HG03439 (cell line): ENCODE data around the gene SYNPO.

Experiments used
- ATAC-seq: cut with Tn5 transposase; IDR thresholded peaks from one replicate; pipeline ENCODE4 v1.9.1; 2021; ENCODE audit warnings: mild to moderate bottlenecking, moderate library complexity; ENCODE audit not compliant: unreplicated experiment

SYNPO gene

DNA sequence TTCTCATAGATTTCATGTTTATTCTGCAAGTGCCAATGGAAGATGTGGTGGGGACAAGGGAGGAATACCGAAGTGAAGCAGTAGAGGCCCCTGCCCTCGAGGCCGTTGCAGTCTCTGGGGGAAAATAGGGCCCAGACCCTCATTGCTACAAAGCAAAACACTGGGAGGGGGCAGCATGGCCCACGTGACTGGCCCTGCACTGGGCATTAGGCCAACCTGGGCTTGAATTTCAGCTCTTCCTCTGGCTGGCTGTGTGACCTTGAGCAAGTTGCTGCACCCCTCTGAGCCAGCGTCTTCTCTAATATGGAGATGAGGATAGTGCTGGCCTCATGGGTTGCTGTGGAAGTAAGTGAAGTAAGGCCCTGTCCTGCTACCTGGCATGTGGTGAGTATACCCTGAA lies 709 bp upstream of the SYNPO start:
- ATAC-seq: no peak

DNA sequence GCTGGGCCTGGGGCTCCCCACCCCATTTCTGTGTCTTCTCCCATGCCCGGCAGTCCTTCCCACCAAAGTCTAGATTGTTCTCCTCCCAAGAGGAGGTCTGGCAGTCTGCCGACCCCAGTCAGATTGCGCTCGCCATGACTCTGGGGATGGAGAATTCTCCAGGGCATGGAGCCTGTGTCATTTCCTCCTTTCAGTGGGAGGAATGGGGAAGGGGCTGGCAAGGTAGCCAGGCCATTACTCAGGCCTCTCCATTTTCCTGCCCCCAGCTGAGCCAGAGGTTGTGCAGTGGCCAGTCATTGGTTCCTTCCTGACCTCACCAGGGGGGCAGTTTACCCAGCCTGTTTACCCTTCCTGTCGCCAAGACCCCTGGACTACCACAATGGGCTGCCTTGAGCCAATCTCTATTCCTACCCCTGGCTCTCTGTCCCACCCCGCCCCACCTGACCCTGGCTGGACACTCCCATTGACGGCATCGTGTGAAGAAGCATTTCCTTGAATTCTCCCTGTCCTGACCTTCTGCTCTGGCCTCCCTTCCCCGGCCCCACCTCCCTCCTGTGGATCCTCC lies 628 bp downstream of the SYNPO start:
- no peak for ATAC-seq

DNA sequence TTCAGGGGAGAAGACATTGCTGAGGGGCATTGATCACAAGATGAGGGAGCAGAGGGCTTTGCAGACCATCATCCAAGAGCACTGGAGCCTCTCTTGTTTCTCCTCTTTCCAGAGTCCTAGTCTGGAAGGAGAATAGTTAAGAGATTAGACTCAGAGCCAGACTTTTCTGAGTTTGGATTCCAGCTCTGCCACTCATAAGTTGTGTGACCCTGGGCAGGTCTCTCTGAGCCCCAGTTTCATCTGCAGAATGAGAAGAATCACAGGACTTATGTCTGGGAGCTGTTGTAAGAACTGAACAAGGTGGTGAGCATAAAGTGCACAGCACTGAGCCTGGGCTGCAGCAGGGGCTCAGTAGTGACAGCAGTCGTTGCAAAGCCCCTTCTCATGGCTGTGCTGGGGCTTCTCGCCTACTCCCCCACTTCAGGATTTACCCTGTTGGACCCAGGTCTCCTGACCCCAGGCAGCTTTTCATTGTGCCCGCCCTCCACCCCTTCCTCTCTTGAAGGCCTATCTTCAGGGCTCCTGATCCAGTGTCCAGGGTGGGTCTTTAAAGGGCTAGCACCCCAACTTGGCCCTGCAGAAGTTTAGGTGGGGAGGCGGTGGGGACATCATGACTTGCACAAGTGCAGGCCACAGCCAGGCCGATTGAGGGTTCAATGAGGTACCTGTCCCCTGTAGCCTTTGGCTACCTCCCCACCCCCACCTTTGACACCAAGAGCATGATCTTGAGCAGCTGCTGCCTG lies 1.5 kb downstream of the SYNPO start:
- ATAC-seq: no peak

DNA sequence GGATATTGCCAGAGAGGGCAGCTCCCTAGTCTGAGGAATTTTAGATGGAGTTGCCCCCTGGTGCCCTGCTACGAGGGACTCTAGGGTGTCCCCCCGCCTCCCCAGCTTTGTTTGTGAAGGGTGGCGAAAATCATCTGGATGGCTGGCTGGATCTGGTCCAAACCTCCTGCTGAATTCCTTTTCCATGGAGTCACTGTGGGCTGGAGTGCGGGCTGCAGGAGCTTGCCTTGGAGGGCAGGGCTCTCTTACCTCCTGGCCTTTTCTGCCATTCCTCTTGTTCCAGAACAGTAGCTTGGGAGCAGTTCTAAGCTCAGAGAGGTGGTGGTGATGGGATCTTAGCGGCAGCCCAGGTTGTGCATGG lies 2.1 kb downstream of the SYNPO start:
- ATAC-seq: no peak

DNA sequence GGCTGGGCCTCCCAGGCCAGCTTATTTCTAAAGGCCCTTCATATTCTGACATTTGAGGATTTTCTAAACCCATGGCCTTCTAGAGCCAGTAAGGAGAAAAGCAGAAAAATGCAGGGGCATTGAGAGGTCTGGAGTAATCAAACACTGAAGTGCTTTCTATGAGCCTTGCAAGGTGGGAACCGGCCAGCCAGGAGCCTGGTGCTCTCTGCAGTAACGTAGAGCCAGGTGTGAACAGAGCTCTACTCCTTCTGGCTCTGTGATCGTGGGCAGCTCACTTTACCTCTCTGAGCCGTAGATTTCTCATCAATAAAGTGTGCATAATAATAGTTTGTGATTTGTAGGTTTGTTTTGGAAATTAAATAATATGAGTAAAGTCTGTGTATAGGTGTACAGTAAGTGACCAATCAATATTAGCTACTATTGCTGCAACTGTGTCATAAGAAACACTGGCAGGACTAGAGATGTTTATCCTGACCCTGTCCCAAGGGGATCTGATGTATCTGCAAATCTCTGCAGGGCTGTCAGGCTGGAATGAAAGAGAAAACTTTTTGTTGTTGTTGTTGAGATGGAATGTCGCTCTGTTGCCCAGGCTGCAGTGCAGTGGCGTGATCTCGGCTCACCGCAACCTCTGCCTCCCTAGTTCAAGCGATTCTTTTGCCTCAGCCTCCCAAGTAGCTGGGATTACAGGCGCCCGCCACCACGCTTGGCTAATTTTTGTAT lies 2.7 kb downstream of the SYNPO start:
- no peak for ATAC-seq

DNA sequence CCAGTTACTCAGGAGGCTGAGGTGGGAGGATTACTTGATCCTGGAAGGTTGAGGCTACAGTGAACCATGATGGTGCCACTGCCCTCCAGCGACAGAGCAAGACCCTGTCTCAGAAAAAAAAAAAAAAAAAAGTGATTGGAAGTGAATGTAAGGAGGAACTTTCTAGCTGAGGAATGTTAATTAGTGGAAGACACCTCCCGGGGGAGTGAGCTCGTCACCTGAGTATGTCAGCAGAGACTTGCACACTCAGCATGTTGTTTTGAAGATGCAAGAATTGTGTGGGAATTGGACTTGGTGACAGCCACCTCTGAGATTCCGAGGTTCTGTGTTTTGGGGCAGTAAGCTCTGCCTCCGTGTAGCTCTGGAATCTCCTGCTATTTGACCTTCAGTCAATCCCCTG lies 3.6 kb downstream of the SYNPO start:
- no peak for ATAC-seq

DNA sequence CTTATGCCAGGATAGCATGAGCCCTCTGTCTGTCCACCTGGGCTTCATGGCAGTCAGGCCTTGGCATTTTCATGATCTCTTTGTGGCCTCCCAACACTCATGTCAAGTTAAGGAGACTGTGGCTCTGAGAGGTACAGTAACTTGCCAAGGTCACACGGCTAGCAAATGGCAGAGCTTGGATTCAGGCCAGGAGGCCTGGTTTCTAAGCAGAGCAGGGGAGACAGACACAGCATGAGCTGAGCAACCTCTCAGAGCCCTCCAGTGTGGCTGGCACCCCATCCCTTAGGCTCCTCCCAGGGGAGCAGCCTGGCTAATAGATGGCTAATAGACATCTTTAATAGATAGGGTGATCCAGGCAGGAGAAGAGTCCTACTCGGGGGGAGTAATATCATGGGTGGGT lies 4.1 kb downstream of the SYNPO start:
- ATAC-seq: no peak

DNA sequence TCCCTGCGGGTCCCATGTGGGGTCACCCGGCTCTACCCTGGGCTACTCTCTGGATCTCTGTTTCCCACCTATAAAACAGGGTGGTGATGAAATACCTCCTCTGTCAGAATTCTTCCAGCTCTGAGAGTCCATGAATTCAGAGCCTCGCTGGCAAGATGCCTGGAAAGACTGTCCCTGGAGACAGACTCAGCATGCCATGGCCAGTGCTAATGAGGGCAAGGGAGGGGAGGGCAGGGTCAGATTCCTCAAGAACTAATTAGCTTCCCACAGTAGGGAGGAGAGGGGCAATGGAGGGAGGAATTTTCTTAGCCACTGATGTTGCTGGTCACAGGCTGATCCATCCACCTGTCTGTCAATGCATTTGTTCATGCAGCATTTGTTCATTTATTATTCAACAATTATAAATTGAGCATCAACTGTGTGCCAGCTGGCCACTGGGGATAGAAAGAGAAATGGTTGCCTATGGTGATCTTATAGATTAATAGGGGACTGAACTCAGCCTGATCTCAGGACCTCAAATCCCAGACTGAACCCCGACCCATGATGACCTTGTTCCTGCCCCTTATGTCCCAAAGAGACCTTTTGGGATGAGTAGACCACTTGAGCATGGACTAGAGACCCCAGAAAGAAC lies 4.7 kb downstream of the SYNPO start:
- no peak for ATAC-seq

DNA sequence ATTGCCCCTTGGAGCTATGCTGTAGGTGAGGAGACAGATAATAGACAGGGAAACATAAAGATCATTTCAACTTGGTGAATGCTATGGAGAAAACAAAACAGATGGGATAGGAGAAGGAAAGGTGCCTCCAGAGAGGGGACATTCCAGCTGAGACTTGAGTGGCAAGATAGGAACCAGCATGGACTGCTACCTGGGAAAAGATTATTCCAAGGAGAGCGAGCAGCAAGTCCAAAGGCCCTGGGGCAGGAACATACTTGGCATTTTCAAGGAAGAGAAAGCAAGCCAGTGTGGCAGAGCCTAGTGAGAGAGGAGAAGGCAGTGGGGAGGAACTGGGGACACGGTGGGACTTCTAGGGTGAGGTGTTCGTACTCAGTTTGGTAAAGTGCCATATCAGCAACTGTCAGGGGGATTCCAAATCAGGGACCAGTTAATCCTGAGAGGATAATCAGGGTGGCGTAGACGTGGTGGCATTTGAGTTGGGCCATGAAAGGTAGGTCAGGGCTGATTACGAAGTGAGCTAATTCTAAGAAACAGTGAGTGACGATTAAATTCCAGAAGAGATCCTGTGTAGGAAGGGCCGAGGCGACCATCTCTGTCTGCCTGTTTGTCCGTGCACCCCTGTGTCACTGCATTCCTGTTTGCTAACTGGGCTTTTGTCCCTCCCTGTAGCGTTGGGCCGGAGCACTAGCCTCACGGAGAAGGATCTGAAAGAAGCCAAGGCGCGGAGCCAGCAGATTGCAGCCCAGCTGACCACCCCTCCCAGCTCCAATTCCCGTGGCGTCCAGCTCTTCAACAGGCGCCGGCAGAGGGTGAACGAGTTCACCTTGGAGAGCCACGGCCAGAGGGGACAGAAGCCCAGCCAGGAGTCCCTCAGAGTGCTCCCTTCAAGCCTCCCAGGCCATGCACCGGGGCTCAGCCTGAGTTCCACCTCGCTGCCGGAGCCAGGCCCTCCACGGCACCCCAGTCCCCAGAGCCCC lies 7.1 kb downstream of the SYNPO start:
- ATAC-seq: no peak

DNA sequence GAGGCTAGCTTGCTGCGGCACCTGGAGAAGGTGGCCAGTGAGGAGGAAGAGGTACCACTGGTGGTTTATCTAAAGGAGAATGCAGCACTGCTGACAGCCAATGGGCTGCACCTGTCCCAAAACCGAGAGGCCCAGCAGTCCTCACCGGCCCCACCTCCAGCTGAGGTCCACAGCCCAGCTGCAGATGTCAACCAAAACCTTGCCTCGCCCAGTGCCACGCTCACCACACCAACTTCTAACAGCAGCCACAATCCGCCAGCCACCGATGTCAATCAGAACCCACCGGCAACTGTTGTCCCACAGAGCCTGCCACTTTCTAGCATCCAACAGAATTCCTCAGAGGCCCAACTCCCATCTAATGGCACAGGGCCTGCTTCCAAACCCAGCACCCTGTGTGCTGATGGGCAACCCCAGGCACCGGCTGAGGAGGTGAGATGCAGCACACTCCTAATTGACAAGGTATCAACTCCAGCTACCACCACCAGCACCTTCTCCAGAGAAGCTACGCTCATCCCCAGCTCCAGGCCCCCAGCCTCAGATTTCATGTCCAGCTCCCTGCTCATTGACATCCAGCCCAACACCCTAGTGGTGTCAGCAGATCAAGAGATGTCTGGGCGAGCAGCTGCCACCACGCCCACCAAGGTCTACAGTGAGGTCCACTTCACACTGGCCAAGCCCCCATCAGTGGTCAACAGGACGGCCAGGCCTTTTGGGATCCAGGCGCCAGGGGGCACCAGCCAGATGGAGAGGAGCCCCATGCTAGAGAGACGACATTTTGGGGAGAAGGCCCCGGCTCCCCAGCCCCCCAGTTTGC lies 8.0 kb downstream of the SYNPO start:
- no peak for ATAC-seq

DNA sequence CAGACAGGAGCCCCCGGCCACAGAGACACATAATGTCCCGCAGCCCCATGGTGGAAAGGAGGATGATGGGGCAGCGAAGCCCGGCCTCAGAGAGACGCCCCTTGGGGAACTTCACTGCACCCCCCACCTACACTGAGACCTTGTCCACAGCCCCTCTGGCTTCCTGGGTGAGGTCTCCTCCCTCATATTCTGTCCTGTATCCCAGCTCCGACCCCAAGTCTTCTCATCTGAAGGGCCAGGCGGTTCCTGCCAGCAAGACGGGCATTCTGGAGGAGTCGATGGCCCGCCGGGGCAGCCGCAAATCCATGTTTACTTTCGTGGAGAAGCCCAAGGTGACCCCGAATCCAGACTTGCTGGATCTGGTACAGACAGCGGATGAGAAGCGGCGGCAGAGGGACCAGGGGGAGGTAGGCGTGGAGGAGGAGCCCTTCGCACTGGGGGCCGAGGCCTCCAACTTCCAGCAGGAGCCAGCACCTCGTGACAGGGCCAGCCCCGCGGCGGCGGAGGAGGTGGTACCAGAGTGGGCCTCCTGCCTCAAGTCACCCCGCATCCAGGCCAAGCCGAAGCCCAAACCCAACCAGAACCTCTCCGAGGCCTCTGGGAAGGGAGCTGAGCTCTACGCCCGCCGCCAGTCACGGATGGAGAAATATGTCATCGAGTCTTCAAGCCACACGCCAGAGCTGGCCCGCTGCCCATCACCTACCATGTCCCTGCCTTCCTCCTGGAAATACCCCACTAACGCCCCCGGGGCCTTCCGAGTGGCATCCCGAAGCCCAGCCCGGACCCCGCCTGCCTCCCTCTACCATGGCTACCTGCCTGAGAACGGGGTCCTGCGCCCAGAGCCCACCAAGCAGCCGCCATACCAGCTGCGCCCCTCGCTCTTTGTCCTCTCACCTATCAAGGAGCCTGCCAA lies 8.9 kb downstream of the SYNPO start:
- ATAC-seq: no peak

DNA sequence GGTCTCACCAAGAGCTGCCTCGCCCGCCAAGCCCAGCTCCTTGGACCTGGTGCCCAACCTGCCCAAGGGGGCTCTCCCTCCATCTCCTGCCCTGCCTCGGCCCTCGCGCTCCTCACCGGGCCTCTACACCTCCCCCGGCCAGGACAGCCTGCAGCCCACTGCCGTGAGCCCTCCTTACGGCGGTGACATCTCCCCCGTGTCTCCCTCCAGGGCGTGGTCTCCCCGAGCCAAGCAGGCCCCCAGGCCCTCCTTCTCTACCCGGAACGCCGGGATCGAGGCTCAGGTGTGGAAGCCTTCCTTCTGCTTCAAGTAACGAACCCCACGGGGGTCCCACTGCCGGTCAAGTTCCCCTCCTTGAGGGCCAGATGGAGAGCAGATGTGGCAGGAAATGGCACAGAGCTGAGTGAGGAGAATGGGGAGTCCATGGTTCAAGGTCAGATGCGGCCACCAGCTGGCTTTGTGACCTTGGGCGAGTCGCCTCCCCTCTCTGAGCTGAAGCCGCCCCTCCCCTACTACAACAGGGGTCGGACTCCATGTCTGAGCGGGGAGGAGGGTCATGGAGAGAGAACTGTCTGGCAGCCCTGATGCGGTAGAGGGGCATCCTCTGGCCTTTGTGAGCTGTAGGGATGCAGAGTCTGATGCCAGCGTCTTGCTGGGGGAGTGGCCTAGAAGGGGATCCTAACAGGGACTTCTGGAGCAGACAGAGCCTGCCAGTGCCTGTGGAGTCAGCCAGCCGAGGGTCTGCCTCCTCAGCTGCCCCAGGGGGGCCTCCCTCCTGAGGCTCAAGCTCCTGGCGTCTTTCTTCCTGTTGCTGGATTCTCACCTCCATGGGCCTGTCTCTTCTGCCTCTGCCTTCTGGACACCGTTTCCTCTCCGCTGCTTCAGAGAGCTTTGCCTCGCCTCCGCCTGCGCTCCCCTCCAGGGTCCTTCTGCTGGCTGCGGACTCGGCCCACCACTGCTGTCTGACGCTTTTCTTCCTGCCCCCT lies 9.9 kb downstream of the SYNPO start:
- ATAC-seq: no peak

DNA sequence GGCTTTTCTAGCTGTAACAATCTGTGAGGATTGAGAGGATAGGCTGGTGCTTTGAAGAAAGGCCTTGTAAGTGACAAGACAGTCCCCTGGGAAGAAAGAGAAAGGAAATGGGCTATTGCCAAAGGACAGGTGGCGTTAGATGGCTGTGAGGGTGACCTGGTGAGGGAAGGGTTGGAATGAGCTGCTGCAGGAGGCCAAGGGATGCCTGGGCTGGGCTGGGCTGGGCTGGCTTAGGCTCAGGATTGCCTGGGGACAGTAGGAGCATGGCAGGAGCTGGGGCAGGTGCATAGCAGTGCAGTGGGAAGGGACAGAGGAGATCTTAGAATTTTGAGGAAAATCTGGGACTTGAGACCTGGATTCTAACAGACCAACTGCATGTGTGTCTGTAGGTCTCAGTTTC lies 10.9 kb downstream of the SYNPO start:
- ATAC-seq: no peak

DNA sequence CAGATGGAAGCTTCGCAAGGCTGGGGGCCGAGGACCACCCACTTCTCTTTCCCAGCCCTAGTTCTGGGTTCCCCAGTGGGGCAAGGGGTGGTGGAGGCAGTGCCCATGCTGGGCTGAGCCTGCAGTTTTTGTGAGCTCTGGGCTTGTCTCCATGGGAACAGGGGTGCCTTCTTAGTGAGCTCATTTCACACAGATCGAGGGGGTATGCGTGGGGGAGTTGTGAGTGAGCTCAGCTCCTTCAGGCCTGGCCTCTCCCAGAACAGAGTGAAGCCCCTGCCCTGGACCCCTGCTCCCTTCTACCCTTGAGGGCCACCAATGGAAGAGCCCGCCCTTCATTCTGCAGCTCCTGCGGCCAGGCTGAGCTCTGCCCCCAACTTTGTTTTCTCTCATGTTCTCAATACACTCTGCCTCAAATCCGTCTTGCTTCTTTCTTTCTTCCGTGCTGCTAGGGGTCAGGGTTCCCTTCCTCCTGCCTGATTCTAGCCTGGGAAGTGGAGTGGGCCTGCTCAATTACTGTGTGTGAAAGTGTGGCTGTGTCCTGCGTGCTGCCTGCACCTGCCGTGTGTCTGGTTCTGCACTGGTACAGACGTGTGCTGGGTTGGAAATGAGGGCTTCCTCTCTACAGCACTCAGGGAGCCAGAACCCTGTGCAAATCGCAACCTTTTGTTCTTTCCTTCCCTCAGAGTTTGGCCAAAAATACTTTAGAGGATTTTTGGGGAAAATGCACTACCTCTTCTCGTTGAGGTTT lies 11.6 kb downstream of the SYNPO start:
- no peak for ATAC-seq

DNA sequence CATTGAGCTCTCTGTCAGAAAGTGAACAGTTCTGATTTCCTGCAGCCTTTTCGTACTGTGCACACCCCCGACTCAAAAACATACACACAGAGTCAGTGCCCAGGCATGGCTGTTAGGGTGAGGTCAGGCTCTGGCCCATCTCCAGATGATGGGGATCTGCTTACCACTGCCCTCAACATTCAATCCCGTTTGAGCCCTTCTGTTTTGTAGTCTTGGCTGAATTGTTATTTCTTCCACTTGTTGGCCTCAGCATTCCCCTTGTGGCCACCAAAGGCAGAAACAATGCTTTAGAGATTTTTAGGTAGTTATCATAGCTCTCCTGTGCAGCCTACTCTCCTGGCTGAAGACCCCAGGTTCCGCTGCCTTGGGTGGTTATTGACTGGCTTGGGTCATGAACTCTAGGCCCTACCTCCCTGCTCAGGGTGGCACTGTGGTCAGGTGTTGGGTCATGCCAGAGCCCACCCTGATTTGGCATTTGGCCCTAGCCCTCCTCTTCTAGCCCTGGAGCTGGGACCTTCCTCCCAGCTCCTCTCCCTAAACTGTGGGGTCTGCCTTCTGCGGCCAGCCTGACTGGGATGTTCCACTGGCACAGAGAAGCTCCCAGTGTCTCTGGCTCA lies 12.8 kb downstream of the SYNPO start:
- ATAC-seq: no peak

DNA sequence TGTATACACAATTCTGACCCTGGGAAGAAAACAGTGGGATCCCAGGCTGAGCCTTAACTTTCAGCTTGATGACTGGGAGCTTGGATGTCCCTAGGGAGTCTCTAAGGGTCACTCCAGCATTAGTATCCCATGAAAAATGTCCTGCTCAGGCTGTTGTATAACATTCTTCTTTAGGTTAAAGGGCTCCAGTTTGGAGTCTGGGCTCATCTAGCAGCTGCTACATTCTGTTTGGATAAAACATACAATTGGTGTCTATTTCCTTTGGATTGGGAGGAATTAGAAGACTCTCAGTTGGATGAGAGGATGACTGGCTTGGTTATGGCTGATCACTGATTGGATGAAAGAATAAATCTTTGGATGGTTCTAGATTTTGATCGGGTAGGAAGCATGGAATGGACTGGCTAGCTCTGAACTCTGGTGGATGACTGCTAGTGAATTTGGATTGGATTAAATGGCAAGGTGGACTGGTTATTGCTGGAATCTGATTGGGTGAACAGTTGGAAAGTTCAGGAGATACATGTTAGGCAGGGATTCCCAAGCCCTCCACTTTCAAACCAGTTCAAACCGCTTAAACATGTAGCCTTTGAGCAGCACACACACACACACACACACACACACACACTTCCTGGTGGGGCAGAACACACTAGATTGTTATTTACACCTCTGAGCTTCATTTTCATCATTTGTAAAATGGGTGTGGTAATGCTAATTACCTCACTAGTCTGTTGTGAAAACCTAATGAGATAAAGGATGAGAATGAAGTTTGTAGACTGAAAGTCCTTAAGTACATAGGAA lies 13.5 kb downstream of the SYNPO start:
- no peak for ATAC-seq
